M059J (cell line): Measurements from ENCODE around the gene USP1. TPM values are rescaled to one million over a fixed set of nuclear protein-coding genes. Genes with fewer than 3 reads are reported as not detected.

Source experiments
- DNase-seq: peaks from one replicate; pipeline ENCODE4 v3.0.0-alpha.2; 2012; ENCODE audit warnings: low read depth
- total RNA-seq: library from RNA; depleted of rRNA; stranded (reverse); fragments of >200 nt; shearing (Covaris generic); gene quantifications from 2 replicates; pipeline ENCODE4 v1.2.3, GENCODE V29; 2014; rRNA removed

USP1 gene
- total RNA-seq: 59.5 and 68.6 TPM in 2 replicates

GRCh38 chr1:62436466-62437272 lies at the start of gene USP1:
TSS of gene USP1 (plus strand) at chr1:62437049. CDS start at chr1:62439868, 2,819 bp downstream.
- peak; percentile 100 for DNase-seq

- peak; percentile 24 for DNase-seq
Observed at GRCh38 chr1:62389531-62389930, 47.3 kb upstream of the USP1 start.

- no peak for DNase-seq
Observed at GRCh38 chr1:62390071-62390470, 46.8 kb upstream of the USP1 start.

GRCh38 chr1:62391369-62391971 lies 45.4 kb upstream of the USP1 start:
- peak; percentile 25 for DNase-seq

- no peak for DNase-seq
Observed at GRCh38 chr1:62392951-62393350, 43.9 kb upstream of the USP1 start.

- DNase-seq: no peak
Observed at GRCh38 chr1:62394646-62395045, 42.2 kb upstream of the USP1 start.

- DNase-seq: no peak
Observed at GRCh38 chr1:62395291-62395690, 41.6 kb upstream of the USP1 start.

GRCh38 chr1:62396871-62397270 lies 40.0 kb upstream of the USP1 start:
- DNase-seq: no peak

- no peak for DNase-seq
Observed at GRCh38 chr1:62397301-62397700, 39.5 kb upstream of the USP1 start.

- DNase-seq: peak; percentile 87
Observed at GRCh38 chr1:62398377-62398776, 38.5 kb upstream of the USP1 start.

- peak; percentile 52 for DNase-seq
Observed at GRCh38 chr1:62401034-62401760, 35.7 kb upstream of the USP1 start.

GRCh38 chr1:62405247-62405646 lies 31.6 kb upstream of the USP1 start:
- DNase-seq: no peak

- no peak for DNase-seq
Observed at GRCh38 chr1:62406576-62406975, 30.3 kb upstream of the USP1 start.

- peak; percentile 69 for DNase-seq
Observed at GRCh38 chr1:62407398-62408009, 29.3 kb upstream of the USP1 start.

- no peak for DNase-seq
Observed at GRCh38 chr1:62415687-62416086, 21.2 kb upstream of the USP1 start.

GRCh38 chr1:62417351-62417999 lies 19.4 kb upstream of the USP1 start:
- DNase-seq: peak; percentile 15

- DNase-seq: no peak
Observed at GRCh38 chr1:62420214-62420613, 16.6 kb upstream of the USP1 start.

- DNase-seq: no peak
Observed at GRCh38 chr1:62423580-62424242, 13.1 kb upstream of the USP1 start.

GRCh38 chr1:62424411-62424810 lies 12.4 kb upstream of the USP1 start:
- no peak for DNase-seq

GRCh38 chr1:62425041-62425440 lies 11.8 kb upstream of the USP1 start:
- DNase-seq: peak; percentile 24

- no peak for DNase-seq
Observed at GRCh38 chr1:62426237-62426636, 10.6 kb upstream of the USP1 start.
